Measurements from ENCODE around the gene CASK. TPM values are rescaled to one million over a fixed set of nuclear protein-coding genes. Genes with fewer than 3 reads are reported as not detected.

The CASK gene
- total RNA-seq, 1 experiment from 2014 or later = 33.5 TPM

- H3K27ac ChIP-seq (ENCODE audit: low read depth, low read length, poor library complexity, severe bottlenecking) = no peak overlapping the region
- CTCF ChIA-PET = no interaction called here
- H3K4me1 ChIP-seq (ENCODE audit: insufficient read depth, low read length, poor library complexity, severe bottlenecking) = no peaks in the 10 kb centered on the region
- TF ChIP-seq EZH2 (IDR thresholded peaks at IDR 0.05; ENCODE audit: borderline replicate concordance, low read depth, low read length, poor library complexity, severe bottlenecking) (no peak), CTCF (conservative IDR thresholded peaks at IDR 0.05; ENCODE audit: low read depth, low read length) (no peak)
- H3K27me3 ChIP-seq (replicated peaks; ENCODE audit: insufficient read depth, low read depth, low read length, poor library complexity) = no peaks in the 10 kb centered on the region
- no peaks in the 10 kb centered on the region for H3K36me3 ChIP-seq (ENCODE audit: insufficient read depth, low read length, poor library complexity, severe bottlenecking)
- no peak overlapping the region for H3K4me3 ChIP-seq (ENCODE audit: low read depth, low read length, poor library complexity, severe bottlenecking)
- POLR2A ChIA-PET (ENCODE audit: low non-redundant PET) = interaction anchor here (0.6 kb wide), 1 partner anchor 19 kb away, joined by 4 read pairs; no protein-coding TSS in a partner anchor
- no TSS peak for BruUV-seq (replicated peaks)
- no peak for DNase-seq (ENCODE audit: low spot score)
- intact Hi-C loops (cut with micrococcal nuclease; ENCODE audit: unreplicated experiment) = no loop called here
- H3K9me3 ChIP-seq (ENCODE audit: low read depth, low read length, poor library complexity, severe bottlenecking) = no peaks in the 10 kb centered on the region
Measured at GRCh38 chrX:41468647-41469323, 454.6 kb downstream of the CASK start.

Other genes with a start within 250 kb of the CASK start
- gene GPR34, start 234.6 kb downstream of the CASK start, total RNA-seq (2021) = not detected in 2 replicates
- not detected in 2 replicates for gene GPR82, start 199.4 kb downstream of the CASK start, total RNA-seq (2021)

Measured in A673 (cell line).